Progenitor cell of endocrine pancreas (in vitro differentiated cells): ENCODE measurements around the gene SLC27A1. TPM values are rescaled to one million over a fixed set of nuclear protein-coding genes. Genes with fewer than 3 reads are reported as not detected.
"Not testable (repeated sequence)": the region's sequence is repeated elsewhere in the genome, so short reads cannot be mapped to it uniquely, and the experiment has no call there.

Source experiments
- DNase-seq: peaks from one replicate; pipeline ENCODE4 v3.0.0; 2021; ENCODE audit warnings: low spot score; ENCODE audit not compliant: unreplicated experiment
- H3K27ac Mint-ChIP-seq: 2 replicates; pipeline ENCODE4 v1.8.0; 2021; ENCODE audit warnings: mild to moderate bottlenecking, moderate library complexity, mixed read lengths
- H3K27me3 Mint-ChIP-seq: 2 replicates; pipeline ENCODE4 v1.8.0; 2021; ENCODE audit warnings: mixed read lengths
- H3K36me3 Mint-ChIP-seq: 2 replicates; pipeline ENCODE4 v1.8.0; 2022; ENCODE audit warnings: mixed read lengths; ENCODE audit not compliant: insufficient read depth
- H3K4me1 Mint-ChIP-seq: 2 replicates; pipeline ENCODE4 v1.8.0; 2021; ENCODE audit warnings: low read depth, mixed read lengths
- H3K4me3 Mint-ChIP-seq: 2 replicates; pipeline ENCODE4 v1.8.0; 2021; ENCODE audit warnings: low read depth, mild to moderate bottlenecking, moderate library complexity, mixed read lengths
- H3K9me3 Mint-ChIP-seq: 2 replicates; pipeline ENCODE4 v1.8.0; 2021; ENCODE audit warnings: low read depth, mixed read lengths
- total RNA-seq: library from RNA; stranded (reverse); gene quantifications from 2 replicates; pipeline ENCODE4 v1.2.1, GENCODE V29; 2021
- TF ChIP-seq, protein P1 (sequence below): fragments of 200-600 bp; sonication (generic); IDR thresholded peaks from one replicate; pipeline ENCODE4 v1.5.0; 2021; ENCODE audit warnings: antibody characterized with exemption, mild to moderate bottlenecking; ENCODE audit not compliant: unreplicated experiment

SLC27A1 gene
- total RNA-seq, 1 donor from 2014 or later: 19.8 TPM

DNA sequence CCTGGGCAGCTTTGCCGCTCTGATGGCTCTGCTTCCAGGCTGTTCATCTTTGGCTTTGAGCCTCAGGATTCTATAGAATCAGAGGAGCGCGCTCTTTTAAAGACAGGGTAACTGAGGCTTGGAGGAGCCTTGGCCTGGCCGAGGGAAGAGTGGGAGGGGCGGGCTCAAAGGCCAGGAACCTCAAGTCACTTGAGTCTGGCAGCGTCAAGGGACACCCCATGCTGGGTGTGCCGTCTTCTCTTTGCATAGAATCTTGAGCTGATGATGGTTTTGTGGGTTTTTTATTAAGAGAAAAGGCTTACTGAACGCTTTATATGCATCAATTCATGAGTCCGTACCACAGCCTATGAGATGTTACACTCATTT, 42.2 kb downstream of the SLC27A1 start:
- Mint-ChIP-seq H3K4me3 (peak overlapping the region; percentile 99), H3K4me1 (peaks cover 14% of the 10 kb centered on the region), H3K27ac (peak overlapping the region; percentile 82), H3K27me3 (no peaks in the 10 kb centered on the region), H3K36me3 (peaks cover 13% of the 10 kb centered on the region), H3K9me3 (peaks cover 3% of the 10 kb centered on the region)
- TF ChIP-seq, protein P1, sequence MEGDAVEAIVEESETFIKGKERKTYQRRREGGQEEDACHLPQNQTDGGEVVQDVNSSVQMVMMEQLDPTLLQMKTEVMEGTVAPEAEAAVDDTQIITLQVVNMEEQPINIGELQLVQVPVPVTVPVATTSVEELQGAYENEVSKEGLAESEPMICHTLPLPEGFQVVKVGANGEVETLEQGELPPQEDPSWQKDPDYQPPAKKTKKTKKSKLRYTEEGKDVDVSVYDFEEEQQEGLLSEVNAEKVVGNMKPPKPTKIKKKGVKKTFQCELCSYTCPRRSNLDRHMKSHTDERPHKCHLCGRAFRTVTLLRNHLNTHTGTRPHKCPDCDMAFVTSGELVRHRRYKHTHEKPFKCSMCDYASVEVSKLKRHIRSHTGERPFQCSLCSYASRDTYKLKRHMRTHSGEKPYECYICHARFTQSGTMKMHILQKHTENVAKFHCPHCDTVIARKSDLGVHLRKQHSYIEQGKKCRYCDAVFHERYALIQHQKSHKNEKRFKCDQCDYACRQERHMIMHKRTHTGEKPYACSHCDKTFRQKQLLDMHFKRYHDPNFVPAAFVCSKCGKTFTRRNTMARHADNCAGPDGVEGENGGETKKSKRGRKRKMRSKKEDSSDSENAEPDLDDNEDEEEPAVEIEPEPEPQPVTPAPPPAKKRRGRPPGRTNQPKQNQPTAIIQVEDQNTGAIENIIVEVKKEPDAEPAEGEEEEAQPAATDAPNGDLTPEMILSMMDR: no peak
- DNase-seq: no peak

DNA sequence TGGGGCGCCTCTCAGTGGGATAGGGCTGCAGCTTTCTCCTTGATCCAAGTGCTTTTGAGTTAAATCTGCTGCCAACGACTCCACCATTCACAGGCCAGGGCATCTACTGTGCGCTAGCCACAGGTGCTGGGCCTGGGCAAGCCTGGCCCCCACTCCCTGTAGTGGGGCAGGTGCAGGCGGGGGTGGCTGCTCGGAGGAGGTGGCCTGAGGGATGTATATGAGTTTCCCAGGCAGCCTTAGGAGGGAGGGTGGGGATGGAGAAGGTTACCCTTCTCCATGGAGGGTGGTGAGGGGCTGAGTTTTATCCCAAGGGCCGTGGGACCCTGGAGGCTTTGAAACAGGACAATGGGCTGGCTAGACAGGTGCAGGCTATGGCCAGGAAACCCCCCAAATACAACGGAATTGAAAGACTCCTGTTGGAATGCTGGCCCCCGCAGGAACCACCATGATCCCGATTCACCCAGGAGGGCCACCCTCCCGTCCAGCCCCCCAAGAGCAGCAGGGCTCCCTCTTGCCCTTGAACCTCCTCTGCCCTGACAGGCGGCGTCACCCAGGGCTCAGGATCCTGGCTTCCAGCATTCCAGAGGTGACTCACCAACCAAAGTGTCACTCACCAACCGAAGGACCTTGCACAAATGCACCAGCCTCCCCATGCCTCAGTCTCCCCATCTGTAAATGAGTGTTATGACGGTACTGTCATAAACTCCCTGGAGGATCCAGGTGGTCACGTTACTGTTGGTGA, 45.3 kb downstream of the SLC27A1 start:
- DNase-seq: no peak
- H3K27ac Mint-ChIP-seq: no peak overlapping the region
- H3K9me3 Mint-ChIP-seq: peaks cover 3% of the 10 kb centered on the region
- TF ChIP-seq, protein P1: no peak
- H3K4me1 Mint-ChIP-seq: peaks cover 12% of the 10 kb centered on the region
- peaks cover 22% of the 10 kb centered on the region for H3K36me3 Mint-ChIP-seq
- H3K27me3 Mint-ChIP-seq: no peaks in the 10 kb centered on the region
- peak overlapping the region; percentile 40 for H3K4me3 Mint-ChIP-seq

DNA sequence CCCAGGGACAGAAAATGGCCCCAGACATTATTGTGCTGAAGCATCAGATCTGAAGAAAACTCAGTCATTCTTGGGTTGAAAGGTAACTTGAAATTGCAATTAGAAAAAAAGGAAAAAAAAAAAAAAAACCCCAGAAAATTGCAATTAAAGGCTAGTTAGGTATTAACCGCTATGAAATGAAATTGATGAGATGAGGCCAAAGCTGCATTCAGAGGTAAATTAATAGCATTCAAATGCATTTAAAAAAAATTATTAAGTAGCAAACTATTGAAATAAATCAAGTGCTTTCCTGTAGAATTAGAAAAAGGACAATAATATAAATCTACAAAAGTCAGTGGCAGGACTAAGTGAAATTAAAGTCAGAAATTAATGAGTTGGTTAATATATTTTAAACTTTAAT, 47.6 kb downstream of the SLC27A1 start:
- Mint-ChIP-seq H3K27ac (no peak overlapping the region), H3K4me3 (no peak overlapping the region), H3K9me3 (peaks cover 3% of the 10 kb centered on the region), H3K4me1 (peaks cover 1% of the 10 kb centered on the region), H3K27me3 (no peaks in the 10 kb centered on the region), H3K36me3 (peaks cover 27% of the 10 kb centered on the region)
- no peak for DNase-seq
- TF ChIP-seq, protein P1: no peak

DNA sequence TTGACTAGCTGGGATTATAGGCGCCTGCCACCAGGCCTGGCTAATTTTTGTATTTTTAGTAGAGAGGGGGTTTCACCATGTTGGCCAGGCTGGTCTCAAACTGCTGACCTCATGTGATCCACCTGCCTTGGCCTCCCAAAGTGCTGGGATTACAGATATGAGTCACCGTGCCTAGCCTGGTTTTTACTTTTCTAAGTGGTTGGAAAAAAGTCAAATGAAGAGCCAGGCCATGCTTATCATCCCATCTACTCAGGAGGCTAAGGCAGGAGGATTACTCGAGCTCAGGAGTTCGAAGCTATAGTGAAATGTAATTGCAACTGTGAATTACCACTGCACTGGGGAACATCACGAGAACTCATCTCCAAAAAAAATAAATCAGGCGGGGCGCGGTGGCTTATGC, 48.3 kb downstream of the SLC27A1 start:
- H3K27me3 Mint-ChIP-seq, H3K4me3 Mint-ChIP-seq, DNase-seq, H3K4me1 Mint-ChIP-seq, H3K9me3 Mint-ChIP-seq, H3K27ac Mint-ChIP-seq: not testable (repeated sequence)
- peaks cover 27% of the 10 kb centered on the region for H3K36me3 Mint-ChIP-seq

DNA sequence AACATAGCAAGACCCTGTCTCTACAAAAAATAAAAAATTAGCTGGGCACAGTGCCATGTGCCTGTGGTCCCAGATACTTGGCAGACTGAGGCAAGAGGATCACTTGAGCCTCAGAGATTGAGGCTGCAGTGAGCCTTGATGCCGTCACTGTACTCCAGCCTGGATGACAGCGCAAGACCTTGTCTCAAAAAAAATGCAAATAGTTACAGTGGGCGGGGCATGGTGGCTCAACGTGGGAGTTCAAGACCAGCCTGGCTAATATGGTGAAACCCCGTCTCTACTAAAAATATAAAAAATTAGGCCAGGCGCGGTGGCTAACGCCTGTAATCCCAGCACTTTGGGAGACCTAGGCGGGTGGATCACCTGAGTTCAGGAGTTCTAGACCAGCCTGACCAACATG, 49.6 kb downstream of the SLC27A1 start:
- Mint-ChIP-seq H3K9me3 (peaks cover 3% of the 10 kb centered on the region), H3K4me1 (no peaks in the 10 kb centered on the region), H3K27ac (no peak overlapping the region), H3K36me3 (peaks cover 27% of the 10 kb centered on the region), H3K27me3 (no peaks in the 10 kb centered on the region), H3K4me3 (no peak overlapping the region)
- TF ChIP-seq, protein P1: no peak
- DNase-seq: no peak

DNA sequence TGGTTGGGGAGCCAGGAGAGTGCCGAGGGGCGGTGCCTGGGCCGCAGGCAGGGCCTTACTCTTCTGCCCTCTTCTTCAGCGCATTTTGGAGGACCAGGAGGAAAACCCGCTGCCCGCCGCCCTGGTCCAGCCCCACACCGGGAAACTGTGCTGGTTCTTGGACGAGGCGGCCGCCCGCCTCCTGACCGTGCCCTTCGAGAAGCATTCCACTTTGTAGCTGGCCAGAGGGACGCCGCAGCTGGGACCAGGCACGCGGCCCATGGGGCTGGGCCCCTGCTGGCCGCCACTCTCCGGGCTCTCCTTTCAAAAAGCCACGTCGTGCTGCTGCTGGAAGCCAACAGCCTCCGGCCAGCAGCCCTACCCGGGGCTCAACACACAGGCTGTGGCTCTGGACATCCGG, 50.5 kb downstream of the SLC27A1 start:
- H3K27ac Mint-ChIP-seq: no peak overlapping the region
- TF ChIP-seq, protein P1: no peak
- no peaks in the 10 kb centered on the region for H3K27me3 Mint-ChIP-seq
- no peaks in the 10 kb centered on the region for H3K4me1 Mint-ChIP-seq
- DNase-seq: no peak
- peaks cover 26% of the 10 kb centered on the region for H3K36me3 Mint-ChIP-seq
- H3K9me3 Mint-ChIP-seq: peaks cover 3% of the 10 kb centered on the region
- no peak overlapping the region for H3K4me3 Mint-ChIP-seq
